Gastrocnemius medialis (tissue), 4 donors: ENCODE data around the gene C10orf71.

Source experiments
- POLR2A ChIP-seq, 2 donors: fragments of 450-650 bp; IDR thresholded peaks; one replicate each; pipeline ENCODE4 v1.6.1; 2017; ENCODE audit warnings: antibody characterized with exemption in 2 of 2, mild to moderate bottlenecking in 2 of 2, moderate library complexity in 2 of 2
- TF ChIP-seq, protein P1 (sequence below), 5 experiments: fragments of 450-650 bp in 3 of 5; fragments of 200-600 bp in 2 of 5; sonication (generic) in 2 of 5; IDR thresholded peaks in 4 of 5; conservative IDR thresholded peaks in 1 of 5; 1 replicate in 4 of 5; 2 replicates in 1 of 5; pipeline ENCODE4 v1.5.1; 2016 to 2019; ENCODE audit warnings: antibody characterized with exemption in 5 of 5, mild to moderate bottlenecking in 3 of 5, moderate library complexity in 3 of 5

DNA sequence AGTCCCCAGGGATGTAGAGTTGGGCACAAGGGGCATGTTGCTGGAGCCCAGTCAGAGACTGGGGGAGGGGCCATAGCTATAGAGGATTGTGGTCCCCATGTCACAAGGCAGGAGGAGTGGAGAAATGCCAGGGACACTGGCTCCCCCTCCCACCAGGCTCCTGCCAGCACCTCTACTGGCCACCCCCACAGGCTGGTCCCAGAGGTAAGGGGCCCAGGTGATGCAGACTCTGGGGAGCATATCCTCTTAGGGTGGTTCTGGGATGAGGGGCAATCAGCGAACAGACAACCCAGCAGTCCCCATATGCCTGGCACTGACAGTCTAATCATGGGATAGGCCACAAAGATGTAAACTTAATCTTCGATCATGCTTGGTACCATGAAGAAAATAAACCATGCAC, 21.2 kb downstream of the C10orf71 start:
- TF ChIP-seq, protein P1, sequence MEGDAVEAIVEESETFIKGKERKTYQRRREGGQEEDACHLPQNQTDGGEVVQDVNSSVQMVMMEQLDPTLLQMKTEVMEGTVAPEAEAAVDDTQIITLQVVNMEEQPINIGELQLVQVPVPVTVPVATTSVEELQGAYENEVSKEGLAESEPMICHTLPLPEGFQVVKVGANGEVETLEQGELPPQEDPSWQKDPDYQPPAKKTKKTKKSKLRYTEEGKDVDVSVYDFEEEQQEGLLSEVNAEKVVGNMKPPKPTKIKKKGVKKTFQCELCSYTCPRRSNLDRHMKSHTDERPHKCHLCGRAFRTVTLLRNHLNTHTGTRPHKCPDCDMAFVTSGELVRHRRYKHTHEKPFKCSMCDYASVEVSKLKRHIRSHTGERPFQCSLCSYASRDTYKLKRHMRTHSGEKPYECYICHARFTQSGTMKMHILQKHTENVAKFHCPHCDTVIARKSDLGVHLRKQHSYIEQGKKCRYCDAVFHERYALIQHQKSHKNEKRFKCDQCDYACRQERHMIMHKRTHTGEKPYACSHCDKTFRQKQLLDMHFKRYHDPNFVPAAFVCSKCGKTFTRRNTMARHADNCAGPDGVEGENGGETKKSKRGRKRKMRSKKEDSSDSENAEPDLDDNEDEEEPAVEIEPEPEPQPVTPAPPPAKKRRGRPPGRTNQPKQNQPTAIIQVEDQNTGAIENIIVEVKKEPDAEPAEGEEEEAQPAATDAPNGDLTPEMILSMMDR (IDR thresholded peaks at IDR 0.05 in 4 of 5, conservative IDR thresholded peaks at IDR 0.05 in 1 of 5), result no peak
- no peak for TF ChIP-seq POLR2A (IDR thresholded peaks at IDR 0.05)
